ENCODE measurements around the gene OCIAD2.
"Not testable (repeated sequence)": the region's sequence is repeated elsewhere in the genome, so short reads cannot be mapped to it uniquely, and the experiment has no call there.

Gene OCIAD2

GRCh38 chr4:48906206-48907173 lies at the start of gene OCIAD2:
OCIAD2 (minus strand) TSS chr4:48906774; CDS start chr4:48904549, 2,225 bp downstream.
- peak; percentile 72 to 77 for DNase-seq (ENCODE audit: low read depth in 2 of 2)

- DNase-seq (ENCODE audit: low read depth in 2 of 2): no peak
Observed at GRCh38 chr4:48954314-48954713, 47.7 kb upstream of the OCIAD2 start.

GRCh38 chr4:48949518-48950219 lies 43.1 kb upstream of the OCIAD2 start:
- no peak for DNase-seq (ENCODE audit: low read depth in 2 of 2)

GRCh38 chr4:48949086-48949485 lies 42.5 kb upstream of the OCIAD2 start:
- no peak for DNase-seq (ENCODE audit: low read depth in 2 of 2)

- DNase-seq (ENCODE audit: low read depth in 2 of 2): no peak
Observed at GRCh38 chr4:48947731-48948130, 41.2 kb upstream of the OCIAD2 start.

GRCh38 chr4:48945981-48946380 lies 39.4 kb upstream of the OCIAD2 start:
- DNase-seq (ENCODE audit: low read depth in 2 of 2): no peak

- DNase-seq (ENCODE audit: low read depth in 2 of 2): peak; percentile 13 to 16
Observed at GRCh38 chr4:48944756-48945241, 38.2 kb upstream of the OCIAD2 start.

GRCh38 chr4:48944252-48944651 lies 37.7 kb upstream of the OCIAD2 start:
- DNase-seq (ENCODE audit: low read depth in 2 of 2): no peak

GRCh38 chr4:48943387-48943786 lies 36.8 kb upstream of the OCIAD2 start:
- DNase-seq (ENCODE audit: low read depth in 2 of 2): no peak

- DNase-seq (ENCODE audit: low read depth in 2 of 2): no peak
Observed at GRCh38 chr4:48939785-48940184, 33.2 kb upstream of the OCIAD2 start.

- DNase-seq (ENCODE audit: low read depth in 2 of 2): no peak
Observed at GRCh38 chr4:48938831-48939230, 32.3 kb upstream of the OCIAD2 start.

GRCh38 chr4:48937033-48937432 lies 30.5 kb upstream of the OCIAD2 start:
- no peak for DNase-seq (ENCODE audit: low read depth in 2 of 2)

GRCh38 chr4:48931459-48931858 lies 24.9 kb upstream of the OCIAD2 start:
- DNase-seq (ENCODE audit: low read depth in 2 of 2): no peak

- no peak for DNase-seq (ENCODE audit: low read depth in 2 of 2)
Observed at GRCh38 chr4:48930654-48931053, 24.1 kb upstream of the OCIAD2 start.

- no peak for DNase-seq (ENCODE audit: low read depth in 2 of 2)
Observed at GRCh38 chr4:48924416-48924815, 17.8 kb upstream of the OCIAD2 start.

- DNase-seq (ENCODE audit: low read depth in 2 of 2): not testable (repeated sequence)
Observed at GRCh38 chr4:48923065-48923464, 16.5 kb upstream of the OCIAD2 start.

GRCh38 chr4:48914311-48914710 lies 7.7 kb upstream of the OCIAD2 start:
- no peak for DNase-seq (ENCODE audit: low read depth in 2 of 2)

GRCh38 chr4:48913346-48913745 lies 6.8 kb upstream of the OCIAD2 start:
- DNase-seq (ENCODE audit: low read depth in 2 of 2): no peak

GRCh38 chr4:48912349-48912748 lies 5.8 kb upstream of the OCIAD2 start:
- no peak for DNase-seq (ENCODE audit: low read depth in 2 of 2)

GRCh38 chr4:48910511-48910910 lies 3.9 kb upstream of the OCIAD2 start:
- no peak for DNase-seq (ENCODE audit: low read depth in 2 of 2)

GRCh38 chr4:48909697-48910096 lies 3.1 kb upstream of the OCIAD2 start:
- peak; percentile 28 to 31 for DNase-seq (ENCODE audit: low read depth in 2 of 2)

- no peak for DNase-seq (ENCODE audit: low read depth in 2 of 2)
Observed at GRCh38 chr4:48908687-48909086, 2.1 kb upstream of the OCIAD2 start.
